ENCODE measurements around the gene RAB8B.

- TF ChIP-seq POLR2AphosphoS5 (IDR thresholded peaks at IDR 0.05; ENCODE audit: low read depth, low read length) (no peak), CTCF (IDR thresholded peaks at IDR 0.05) (no peak), REST (IDR thresholded peaks at IDR 0.05; ENCODE audit: insufficient read depth in 1 of 2, low read depth in 2 of 2, low read length in 1 of 2) (no peak)
Observed at GRCh38 chr15:63232943-63233342, 43.5 kb downstream of the RAB8B start.
